Nucleus accumbens (tissue), 56 donors: ENCODE data around the gene MAPK8IP3.
A peak's percentile ranks its signal among the peaks of the same experiment; 100 is the strongest.

Source experiments
- DNase-seq, 56 donors: peaks; one replicate each; lab custom pipeline; 2025; lab: John Stamatoyannopoulos, UW

MAPK8IP3 gene

GRCh38 chr16:1781254-1781653 lies 75.3 kb downstream of the MAPK8IP3 start:
- DNase-seq: no peak

- DNase-seq: no peak
Measured at GRCh38 chr16:1781758-1782407, 75.9 kb downstream of the MAPK8IP3 start.

- DNase-seq: peak; percentile 90 to 100 (median 100)
Measured at GRCh38 chr16:1782408-1783264, 76.6 kb downstream of the MAPK8IP3 start, which contains the start of the genes NUBP2 and SPSB3. NUBP2 (plus strand) TSS chr16:1782960; CDS start chr16:1783021, 61 bp downstream. SPSB3 (minus strand) TSS chr16:1782571; CDS start chr16:1781483, 1,088 bp downstream.

GRCh38 chr16:1784977-1785845 lies 79.2 kb downstream of the MAPK8IP3 start:
- DNase-seq: no peak

- no peak for DNase-seq
Measured at GRCh38 chr16:1785846-1786170, 79.8 kb downstream of the MAPK8IP3 start.

- DNase-seq: no peak
Measured at GRCh38 chr16:1786242-1787055, 80.5 kb downstream of the MAPK8IP3 start.

- no peak for DNase-seq
Measured at GRCh38 chr16:1787056-1787321, 81.0 kb downstream of the MAPK8IP3 start.

- DNase-seq: no peak
Measured at GRCh38 chr16:1787322-1788094, 81.5 kb downstream of the MAPK8IP3 start.

GRCh38 chr16:1788095-1788707 lies 82.2 kb downstream of the MAPK8IP3 start:
- no peak for DNase-seq

- DNase-seq: no peak
Measured at GRCh38 chr16:1788708-1789100, 82.7 kb downstream of the MAPK8IP3 start.

- DNase-seq: no peak
Measured at GRCh38 chr16:1789643-1790045, 83.6 kb downstream of the MAPK8IP3 start.

- no peak for DNase-seq
Measured at GRCh38 chr16:1790261-1790610, 84.2 kb downstream of the MAPK8IP3 start.

GRCh38 chr16:1790611-1791255 lies 84.7 kb downstream of the MAPK8IP3 start:
- DNase-seq: no peak

- no peak for DNase-seq
Measured at GRCh38 chr16:1791256-1791942, 85.4 kb downstream of the MAPK8IP3 start.

GRCh38 chr16:1791943-1792812 lies 86.2 kb downstream of the MAPK8IP3 start:
- DNase-seq: no peak

GRCh38 chr16:1792836-1793577 lies 87.0 kb downstream of the MAPK8IP3 start:
- no peak for DNase-seq
